Smooth muscle cell of bladder (primary cell): ENCODE measurements around the gene UNG. TPM values are rescaled to one million over a fixed set of nuclear protein-coding genes. Genes with fewer than 3 reads are reported as not detected.

ENCODE experiments used
- total RNA-seq: library from RNA; depleted of rRNA; stranded (reverse); fragments of >200 nt; gene quantifications from 2 replicates; pipeline ENCODE4 v1.2.3, GENCODE V29; 2014

Gene UNG
- total RNA-seq = 11.7 and 18.1 TPM in 2 replicates

GRCh38 chr12:109097435-109098182 lies at the start of gene UNG:
UNG (plus strand) TSS chr12:109097597; CDS start chr12:109097680, 83 bp downstream.

GRCh38 chr12:109052414-109053323 lies 44.7 kb upstream of the UNG start, which contains the start of gene USP30:
USP30 (plus strand) TSS chr12:109052576; CDS start chr12:109052679, 103 bp downstream.

GRCh38 chr12:109093022-109093918 lies 4.1 kb upstream of the UNG start, which contains the start of gene ALKBH2:
ALKBH2 (minus strand) TSS chr12:109093472; CDS start chr12:109092786, 686 bp downstream.

GRCh38 chr12:109115758-109116610 lies 18.6 kb downstream of the UNG start, which contains the start of gene ACACB:
ACACB (plus strand) TSS chr12:109116587; CDS start chr12:109139406, 22,819 bp downstream.

Other genes with a start within 250 kb of the UNG start
- 7.4 and 17.4 TPM in 2 replicates for gene SSH1, start 240.0 kb upstream of the UNG start, total RNA-seq
- gene DAO, start 217.5 kb upstream of the UNG start, total RNA-seq = 0.09 TPM in 1 of 2 replicates, not detected in the other
- gene SVOP, start 76.5 kb upstream of the UNG start, total RNA-seq = not detected in 2 replicates
- gene USP30, start 45.0 kb upstream of the UNG start, total RNA-seq = 6.0 and 7.3 TPM in 2 replicates
- gene ALKBH2, start 4.1 kb upstream of the UNG start, total RNA-seq = 18.3 and 19.8 TPM in 2 replicates
- 6.0 and 7.3 TPM in 2 replicates for gene ACACB, start 19.0 kb downstream of the UNG start, total RNA-seq
- gene FOXN4, start 211.7 kb downstream of the UNG start, total RNA-seq = not detected in 2 replicates